ENCODE results near the gene ZFAND2B. TPM values are rescaled to one million over a fixed set of nuclear protein-coding genes. Genes with fewer than 3 reads are reported as not detected.

ZFAND2B gene
- total RNA-seq, 1 experiment from 2014 or later, result 16.4 TPM

DNA sequence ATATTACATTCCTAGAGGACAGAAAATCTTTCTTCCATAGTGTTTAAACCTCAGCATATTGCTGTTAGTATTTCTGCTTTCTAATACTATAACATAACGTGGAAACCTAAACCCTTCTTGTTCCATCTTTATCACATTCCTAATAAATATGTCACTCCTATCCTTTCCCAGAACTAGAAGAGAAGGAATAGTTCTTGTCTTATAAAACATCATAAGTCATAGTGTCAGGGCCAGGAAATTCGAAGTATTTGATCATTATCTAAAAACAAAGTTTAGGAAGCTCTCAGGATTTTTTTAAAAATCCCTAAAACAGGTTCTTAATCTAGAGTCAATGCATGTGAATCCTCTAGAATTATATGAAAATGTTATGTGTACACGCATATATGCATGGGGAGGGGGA is 48.0 kb upstream of the ZFAND2B start:
- H3K4me2 ChIP-seq (ENCODE audit: insufficient read depth, insufficient read length, low read length), result no peak overlapping the region
- H3K9me3 ChIP-seq (ENCODE audit: control insufficient read depth, low read depth, low read length), result no peaks in the 10 kb centered on the region
- no peak overlapping the region for H2BK12ac ChIP-seq (ENCODE audit: insufficient read length, low read depth, low read length)
- TF ChIP-seq, protein P1, sequence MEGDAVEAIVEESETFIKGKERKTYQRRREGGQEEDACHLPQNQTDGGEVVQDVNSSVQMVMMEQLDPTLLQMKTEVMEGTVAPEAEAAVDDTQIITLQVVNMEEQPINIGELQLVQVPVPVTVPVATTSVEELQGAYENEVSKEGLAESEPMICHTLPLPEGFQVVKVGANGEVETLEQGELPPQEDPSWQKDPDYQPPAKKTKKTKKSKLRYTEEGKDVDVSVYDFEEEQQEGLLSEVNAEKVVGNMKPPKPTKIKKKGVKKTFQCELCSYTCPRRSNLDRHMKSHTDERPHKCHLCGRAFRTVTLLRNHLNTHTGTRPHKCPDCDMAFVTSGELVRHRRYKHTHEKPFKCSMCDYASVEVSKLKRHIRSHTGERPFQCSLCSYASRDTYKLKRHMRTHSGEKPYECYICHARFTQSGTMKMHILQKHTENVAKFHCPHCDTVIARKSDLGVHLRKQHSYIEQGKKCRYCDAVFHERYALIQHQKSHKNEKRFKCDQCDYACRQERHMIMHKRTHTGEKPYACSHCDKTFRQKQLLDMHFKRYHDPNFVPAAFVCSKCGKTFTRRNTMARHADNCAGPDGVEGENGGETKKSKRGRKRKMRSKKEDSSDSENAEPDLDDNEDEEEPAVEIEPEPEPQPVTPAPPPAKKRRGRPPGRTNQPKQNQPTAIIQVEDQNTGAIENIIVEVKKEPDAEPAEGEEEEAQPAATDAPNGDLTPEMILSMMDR (conservative IDR thresholded peaks at IDR 0.05), result no peak
- no peak overlapping the region for H3K18ac ChIP-seq (ENCODE audit: insufficient read length, low read depth, low read length)
- no peaks in the 10 kb centered on the region for H4K20me1 ChIP-seq (ENCODE audit: control insufficient read depth, insufficient read depth, insufficient read length)
- H3K4me3 Mint-ChIP-seq, result no peak overlapping the region
- H3K79me2 ChIP-seq (ENCODE audit: insufficient read depth, low read length), result no peaks in the 10 kb centered on the region
- H3K27ac Mint-ChIP-seq, result no peak overlapping the region
- H3K79me1 ChIP-seq (ENCODE audit: insufficient read depth, low read depth, low read length, poor library complexity, severe bottlenecking), result no peaks in the 10 kb centered on the region
- no peak overlapping the region for H3K14ac ChIP-seq (ENCODE audit: insufficient read depth, low read length)
- H2AFZ ChIP-seq (ENCODE audit: low read length), result no peak overlapping the region
- H3K4ac ChIP-seq (ENCODE audit: low read depth, low read length), result no peak overlapping the region
- H3K27me3 ChIP-seq (ENCODE audit: insufficient read depth, low read length), result no peaks in the 10 kb centered on the region; the same call in 1 of the 2 replicates
- peaks cover 5% of the 10 kb centered on the region for H3K23me2 ChIP-seq (ENCODE audit: insufficient read length, low read depth, low read length, poor library complexity, severe bottlenecking)
- H3K27me3 Mint-ChIP-seq (ENCODE audit: low read depth), result peaks cover 13% of the 10 kb centered on the region
- H2BK15ac ChIP-seq (ENCODE audit: low read depth, low read length), result no peak overlapping the region
- no peaks in the 10 kb centered on the region for H3K9me3 Mint-ChIP-seq
- no peak overlapping the region for H2BK5ac ChIP-seq (ENCODE audit: insufficient read length, low read length)
- no peak overlapping the region for H3T11ph ChIP-seq (ENCODE audit: low read length)
- peaks cover 3 to 12% (median 8%) of the 10 kb centered on the region in 3 experiments; a peak in 6 of 7 replicates for H3K36me3 Mint-ChIP-seq (ENCODE audit: insufficient read depth in 1 of 3, low read depth in 3 of 3)
- H4K91ac ChIP-seq (ENCODE audit: insufficient read length, low read depth, low read length), result no peak overlapping the region
- no peak overlapping the region for H3K23ac ChIP-seq (ENCODE audit: insufficient read length, low read depth, low read length)
- WGBS (ENCODE audit: extremely low coverage, insufficient read length, low lambda C conversion rate), result no CpG with 5 or more reads among the region's 3 CpGs
- no peak overlapping the region for H4K5ac ChIP-seq (ENCODE audit: insufficient read length, low read depth, low read length)
- no peak overlapping the region for H2BK120ac ChIP-seq (ENCODE audit: low read depth, low read length, poor library complexity, severe bottlenecking)
- no peak overlapping the region for H2BK20ac ChIP-seq (ENCODE audit: low read depth, low read length, poor library complexity, severe bottlenecking)
- no peak for DNase-seq
- no peak overlapping the region for H3K27ac ChIP-seq (ENCODE audit: insufficient read length, low read depth, low read length)
- H4K8ac ChIP-seq (replicated peaks; ENCODE audit: insufficient read length, low read depth, low read length), result no peak overlapping the region
- peaks cover 15 to 22% of the 10 kb centered on the region in 2 experiments for H3K4me1 Mint-ChIP-seq
- no peak overlapping the region for H3K9ac ChIP-seq (ENCODE audit: extremely low read depth, insufficient read length, low read length)
- no peaks in the 10 kb centered on the region for H3K4me1 ChIP-seq (ENCODE audit: insufficient read depth, low read length)
- no peak overlapping the region for H3K56ac ChIP-seq (ENCODE audit: insufficient read length, low read depth, low read length)
- H2AK5ac ChIP-seq (ENCODE audit: insufficient read length, low read length), result no peak overlapping the region
